Ovary (tissue), 9 donors: Measurements from ENCODE around the gene CCL23. TPM values are rescaled to one million over a fixed set of nuclear protein-coding genes. Genes with fewer than 3 reads are reported as not detected.

Source experiments
- DNase-seq, 5 donors: peaks; one replicate each; pipeline ENCODE4 v3.0.0-alpha.2; 2019 to 2020
- H3K27ac ChIP-seq, 2 donors: fragments of 200-600 bp; one replicate each; pipeline versions ENCODE4 v1.5.1 to v1.8.0; 2019 to 2022
- H3K27me3 ChIP-seq: fragments of 200-600 bp; one replicate; pipeline ENCODE4 v1.8.0; 2022
- H3K36me3 ChIP-seq: fragments of 200-600 bp; sonication (generic); one replicate; pipeline ENCODE4 v1.5.1; 2019
- H3K4me1 ChIP-seq: one replicate; pipeline ENCODE4 v1.8.1; 2013; ENCODE audit warnings: mild to moderate bottlenecking, moderate library complexity; ENCODE audit not compliant: insufficient read depth
- H3K4me3 ChIP-seq: fragments of 200-600 bp; sonication (generic); one replicate; pipeline ENCODE4 v1.5.1; 2017
- H3K9me3 ChIP-seq, 2 donors: fragments of 200-600 bp in 1 of 2; sonication (generic) in 1 of 2; one replicate each; pipeline versions ENCODE4 v1.5.1 to v1.8.1; 2013 to 2019; ENCODE audit warnings: mild to moderate bottlenecking in 1 of 2, moderate library complexity in 1 of 2
- CTCF ChIP-seq, 3 donors: fragments of 450-650 bp in 2 of 3; fragments of 200-600 bp in 1 of 3; IDR thresholded peaks; one replicate each; pipeline versions ENCODE4 v1.5.1 to v1.8.0; 2016 to 2022; ENCODE audit warnings: antibody characterized with exemption in 3 of 3, mild to moderate bottlenecking in 1 of 3
- EP300 ChIP-seq: sonication (generic); formaldehyde crosslinking; IDR thresholded peaks from one replicate; pipeline ENCODE4 v1.6.1; 2017; ENCODE audit warnings: antibody characterized with exemption
- POLR2A ChIP-seq: fragments of 450-650 bp; IDR thresholded peaks from one replicate; pipeline ENCODE4 v1.6.1; 2017; ENCODE audit warnings: antibody characterized with exemption, mild to moderate bottlenecking, moderate library complexity
- WGBS, 3 donors: extraction: QIAGEN DNeasy Blood & Tissue Kit in 1 of 3; methylation state at CpG; one replicate each; pipeline versions ENCODE4 v1.1.5 to v1.1.7; 2013 to 2017; 5-methylcytosine and 5-hydroxymethylcytosine counted together
- intact Hi-C, 4 donors: fragments of 100-400 bp; cut with DNase I; formaldehyde crosslinking; loops; one replicate each; pipeline versions ENCODE4 v1.11.0 to v1.15.1; 2022 to 2023
- polyA plus RNA-seq, 2 donors: library from polyadenylated mRNA; stranded (reverse); fragments of 200-250 nt in 1 of 2; fragments of 350-450 nt in 1 of 2; fragmentation: Illumina TruSeq in 1 of 2; extraction: RNeasy Lipid Tissue Mini Kit (QIAGEN cat#74804) in 1 of 2; gene quantifications; one replicate each; pipeline ENCODE4 v1.2.3, GENCODE V29; 2013 to 2014
- total RNA-seq, 7 donors: library from RNA; depleted of rRNA in 2 of 7; stranded (reverse); fragments of >200 nt in 2 of 7; fragmentation: NEBNext Ultra II Directional in 3 of 7; extraction: Animal tissue kit (Norgen Biotek cat#: 25700) in 3 of 7; gene quantifications; one replicate each; pipeline versions ENCODE4 v1.1.0 to v1.2.4, GENCODE V29; 2016 to 2023
- donor health status: DM: no; HTN: no; CAD: no; lungs with moderate emphysema.
- donor health status: DM: no; HTN: no; CAD: no.
- donor health status: Bipolar disorder and iron deficiency.
- donor health status: DM: yes; HTN: yes; CAD: no.
- donor health status: DM: no; HTN: no; CAD: no.
- donor health status: DM: yes; HTN: yes; CAD: no.

CCL23 gene
- total and polyA plus RNA-seq, 9 donors: 0.81 to 9.2 (median 3.7) TPM; not detected in 2

GRCh38 chr17:36059406-36059805, 41.6 kb upstream of the CCL23 start:
- WGBS, 3 donors: 76 to 91% (median 88%) methylated on average over 7 of the region's 7 CpGs
- Histone ChIP-seq H3K27ac (no peak overlapping the region), H3K27me3 (no peaks in the 10 kb centered on the region), H3K4me1 (no peaks in the 10 kb centered on the region), H3K4me3 (no peak overlapping the region), H3K9me3 (no peaks in the 10 kb centered on the region), H3K36me3 (no peaks in the 10 kb centered on the region)
- no peak for DNase-seq
- intact Hi-C loops: no loop called here
- TF ChIP-seq CTCF (IDR thresholded peaks at IDR 0.05) (no peak), EP300 (no peak), POLR2A (no peak)

DNA sequence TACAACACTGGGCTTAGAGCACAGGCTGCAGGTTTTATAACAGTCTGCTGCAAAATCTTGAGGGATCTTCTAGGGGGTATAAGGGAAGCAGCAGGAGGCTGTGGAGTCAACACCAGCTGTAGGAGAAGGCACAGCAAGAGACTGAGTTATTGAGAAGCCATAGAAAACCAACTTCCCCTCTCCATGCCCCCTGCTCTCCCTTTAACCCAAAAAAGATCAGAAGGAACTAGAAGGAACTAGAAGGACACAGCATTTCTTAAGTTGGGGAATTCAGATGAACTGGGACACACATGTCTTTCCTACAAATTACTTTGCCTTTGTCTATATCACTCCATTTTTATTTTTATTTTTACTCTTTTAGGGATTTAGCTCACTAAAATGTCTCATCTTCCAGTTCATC, 40.1 kb upstream of the CCL23 start:
- intact Hi-C loops: no loop called here
- Histone ChIP-seq H3K4me3 (no peak overlapping the region), H3K9me3 (no peaks in the 10 kb centered on the region), H3K36me3 (no peaks in the 10 kb centered on the region), H3K4me1 (no peaks in the 10 kb centered on the region), H3K27ac (no peak overlapping the region), H3K27me3 (no peaks in the 10 kb centered on the region)
- no peak for TF ChIP-seq CTCF (IDR thresholded peaks at IDR 0.05)
- no peak for TF ChIP-seq POLR2A
- TF ChIP-seq EP300: no peak
- DNase-seq: no peak

DNA sequence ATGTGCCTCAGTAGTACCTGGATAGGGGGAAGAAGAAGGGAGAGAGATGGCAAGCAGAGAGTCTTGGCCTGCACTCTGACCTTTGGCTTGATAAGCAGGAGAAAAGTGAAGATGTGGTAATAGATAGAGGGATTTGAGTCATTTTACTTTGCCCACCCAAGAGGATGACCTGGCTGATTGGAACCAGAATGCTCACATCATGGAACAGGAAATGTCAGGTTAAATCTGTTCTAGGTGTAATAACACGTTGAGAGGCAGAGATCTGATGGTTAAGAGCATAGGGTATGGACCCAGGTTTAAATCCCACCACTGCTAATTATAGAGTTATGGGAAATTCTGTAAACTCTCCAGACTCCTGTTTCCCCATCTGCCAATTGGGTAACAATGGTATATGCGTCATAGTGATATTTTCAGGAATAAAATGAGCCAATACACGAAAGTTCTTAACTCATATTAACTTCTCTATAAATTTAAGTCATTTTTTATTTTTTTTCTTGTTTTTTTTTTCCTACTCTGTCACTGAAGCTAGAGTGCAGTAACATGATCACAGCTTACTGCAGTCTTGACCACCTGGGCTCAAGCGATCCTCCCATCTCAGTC, 38.2 kb upstream of the CCL23 start:
- Histone ChIP-seq H3K4me1 (no peaks in the 10 kb centered on the region), H3K4me3 (no peak overlapping the region), H3K27ac (no peak overlapping the region), H3K27me3 (no peaks in the 10 kb centered on the region), H3K36me3 (no peaks in the 10 kb centered on the region), H3K9me3 (no peaks in the 10 kb centered on the region)
- DNase-seq: no peak
- intact Hi-C loops: no loop called here
- no peak for TF ChIP-seq POLR2A
- TF ChIP-seq CTCF (IDR thresholded peaks at IDR 0.05): no peak
- TF ChIP-seq EP300: no peak
- 80 to 84% (median 83%) methylated on average over 4 of the region's 4 CpGs for WGBS, 3 donors

DNA sequence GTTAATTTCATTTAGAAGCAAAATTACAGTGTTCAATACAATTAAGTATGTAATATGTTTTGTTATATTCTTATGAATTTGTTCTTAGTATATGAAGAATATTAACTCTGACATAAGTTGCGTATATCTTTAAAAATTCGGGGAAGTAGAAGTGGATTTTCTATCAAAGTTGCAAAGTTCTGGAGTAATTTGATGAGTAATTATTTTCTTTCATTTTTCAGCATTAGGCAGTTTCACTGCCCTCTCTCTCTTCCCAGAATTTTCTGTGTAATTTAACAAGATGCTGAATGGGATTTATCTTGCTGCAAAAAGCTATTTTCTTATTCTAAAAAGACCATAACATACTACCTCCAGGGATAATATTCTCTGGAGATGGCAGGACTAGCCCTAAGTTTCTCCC, 37.4 kb upstream of the CCL23 start:
- Histone ChIP-seq H3K27me3 (no peaks in the 10 kb centered on the region), H3K4me1 (no peaks in the 10 kb centered on the region), H3K9me3 (no peaks in the 10 kb centered on the region), H3K27ac (no peak overlapping the region), H3K36me3 (no peaks in the 10 kb centered on the region), H3K4me3 (no peak overlapping the region)
- no peak for TF ChIP-seq CTCF (IDR thresholded peaks at IDR 0.05)
- no peak for TF ChIP-seq EP300
- TF ChIP-seq POLR2A: no peak
- no peak for DNase-seq
- WGBS, 3 donors: 81 to 88% (median 85%) methylated on average over 2 of the region's 2 CpGs
- intact Hi-C loops: no loop called here
